Measurements from ENCODE around the gene GGT6.

DNA sequence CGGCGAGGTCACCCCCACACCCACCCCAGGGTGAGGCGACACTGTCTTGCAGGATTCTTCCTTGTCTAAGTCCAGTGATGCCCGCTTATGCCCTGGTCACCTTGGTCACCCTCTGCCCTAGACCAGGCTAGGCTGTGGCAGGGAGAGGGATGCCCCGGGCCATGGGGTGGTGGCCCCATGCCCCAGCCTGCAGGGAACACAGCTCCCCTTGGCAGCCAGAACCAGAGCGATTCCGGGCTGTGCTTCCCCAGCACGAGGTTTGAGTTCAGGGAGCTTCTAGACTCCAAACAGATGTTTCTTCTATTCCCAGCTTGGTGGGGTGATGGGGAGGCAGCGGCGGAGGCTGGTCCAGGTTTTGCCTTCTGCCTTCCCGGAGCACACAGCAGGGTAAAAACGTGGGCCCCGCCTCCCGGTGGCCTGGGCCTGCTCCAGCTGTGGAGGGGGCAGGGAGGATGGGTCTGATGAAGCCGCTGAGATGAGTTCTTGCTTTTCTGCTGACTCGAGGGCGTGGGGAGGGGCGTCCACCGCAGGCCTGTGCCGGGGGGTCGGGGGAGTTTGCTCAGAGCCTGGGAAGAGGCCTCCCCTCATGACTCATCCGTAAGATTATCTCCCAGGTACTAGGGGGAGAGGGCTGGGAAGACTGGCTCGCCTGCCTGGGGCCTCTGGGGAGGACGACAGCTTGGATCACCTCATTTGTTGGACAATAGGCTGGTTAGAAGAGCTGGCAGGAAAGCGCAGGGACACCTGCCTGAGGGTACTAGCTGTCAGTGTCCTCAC is 39.3 kb upstream of the GGT6 start:
- no peak for TF ChIP-seq JUND (IDR thresholded peaks at IDR 0.05)
- TF ChIP-seq, protein P1, sequence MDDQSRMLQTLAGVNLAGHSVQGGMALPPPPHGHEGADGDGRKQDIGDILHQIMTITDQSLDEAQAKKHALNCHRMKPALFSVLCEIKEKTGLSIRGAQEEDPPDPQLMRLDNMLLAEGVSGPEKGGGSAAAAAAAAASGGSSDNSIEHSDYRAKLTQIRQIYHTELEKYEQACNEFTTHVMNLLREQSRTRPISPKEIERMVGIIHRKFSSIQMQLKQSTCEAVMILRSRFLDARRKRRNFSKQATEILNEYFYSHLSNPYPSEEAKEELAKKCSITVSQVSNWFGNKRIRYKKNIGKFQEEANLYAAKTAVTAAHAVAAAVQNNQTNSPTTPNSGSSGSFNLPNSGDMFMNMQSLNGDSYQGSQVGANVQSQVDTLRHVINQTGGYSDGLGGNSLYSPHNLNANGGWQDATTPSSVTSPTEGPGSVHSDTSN (IDR thresholded peaks at IDR 0.05): no peak
- TF ChIP-seq, protein P2, sequence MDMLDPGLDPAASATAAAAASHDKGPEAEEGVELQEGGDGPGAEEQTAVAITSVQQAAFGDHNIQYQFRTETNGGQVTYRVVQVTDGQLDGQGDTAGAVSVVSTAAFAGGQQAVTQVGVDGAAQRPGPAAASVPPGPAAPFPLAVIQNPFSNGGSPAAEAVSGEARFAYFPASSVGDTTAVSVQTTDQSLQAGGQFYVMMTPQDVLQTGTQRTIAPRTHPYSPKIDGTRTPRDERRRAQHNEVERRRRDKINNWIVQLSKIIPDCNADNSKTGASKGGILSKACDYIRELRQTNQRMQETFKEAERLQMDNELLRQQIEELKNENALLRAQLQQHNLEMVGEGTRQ (IDR thresholded peaks at IDR 0.05; ENCODE audit: borderline replicate concordance, low read depth, low read length): no peak
- no peak for TF ChIP-seq YY1 (IDR thresholded peaks at IDR 0.05; ENCODE audit: low read depth)
- TF ChIP-seq EZH2phosphoT487 (IDR thresholded peaks at IDR 0.05; ENCODE audit: borderline replicate concordance, low read depth): no peak
- TF ChIP-seq, protein P3, sequence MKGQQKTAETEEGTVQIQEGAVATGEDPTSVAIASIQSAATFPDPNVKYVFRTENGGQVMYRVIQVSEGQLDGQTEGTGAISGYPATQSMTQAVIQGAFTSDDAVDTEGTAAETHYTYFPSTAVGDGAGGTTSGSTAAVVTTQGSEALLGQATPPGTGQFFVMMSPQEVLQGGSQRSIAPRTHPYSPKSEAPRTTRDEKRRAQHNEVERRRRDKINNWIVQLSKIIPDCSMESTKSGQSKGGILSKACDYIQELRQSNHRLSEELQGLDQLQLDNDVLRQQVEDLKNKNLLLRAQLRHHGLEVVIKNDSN (IDR thresholded peaks at IDR 0.05; ENCODE audit: borderline replicate concordance, low read depth): no peak
- TF ChIP-seq EP300 (IDR thresholded peaks at IDR 0.05; ENCODE audit: borderline replicate concordance in 1 of 2, low read depth in 1 of 2, low read length in 1 of 2): no peak
- TF ChIP-seq, protein P4, sequence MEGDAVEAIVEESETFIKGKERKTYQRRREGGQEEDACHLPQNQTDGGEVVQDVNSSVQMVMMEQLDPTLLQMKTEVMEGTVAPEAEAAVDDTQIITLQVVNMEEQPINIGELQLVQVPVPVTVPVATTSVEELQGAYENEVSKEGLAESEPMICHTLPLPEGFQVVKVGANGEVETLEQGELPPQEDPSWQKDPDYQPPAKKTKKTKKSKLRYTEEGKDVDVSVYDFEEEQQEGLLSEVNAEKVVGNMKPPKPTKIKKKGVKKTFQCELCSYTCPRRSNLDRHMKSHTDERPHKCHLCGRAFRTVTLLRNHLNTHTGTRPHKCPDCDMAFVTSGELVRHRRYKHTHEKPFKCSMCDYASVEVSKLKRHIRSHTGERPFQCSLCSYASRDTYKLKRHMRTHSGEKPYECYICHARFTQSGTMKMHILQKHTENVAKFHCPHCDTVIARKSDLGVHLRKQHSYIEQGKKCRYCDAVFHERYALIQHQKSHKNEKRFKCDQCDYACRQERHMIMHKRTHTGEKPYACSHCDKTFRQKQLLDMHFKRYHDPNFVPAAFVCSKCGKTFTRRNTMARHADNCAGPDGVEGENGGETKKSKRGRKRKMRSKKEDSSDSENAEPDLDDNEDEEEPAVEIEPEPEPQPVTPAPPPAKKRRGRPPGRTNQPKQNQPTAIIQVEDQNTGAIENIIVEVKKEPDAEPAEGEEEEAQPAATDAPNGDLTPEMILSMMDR (IDR thresholded peaks at IDR 0.05): no peak
- TF ChIP-seq, protein P5, sequence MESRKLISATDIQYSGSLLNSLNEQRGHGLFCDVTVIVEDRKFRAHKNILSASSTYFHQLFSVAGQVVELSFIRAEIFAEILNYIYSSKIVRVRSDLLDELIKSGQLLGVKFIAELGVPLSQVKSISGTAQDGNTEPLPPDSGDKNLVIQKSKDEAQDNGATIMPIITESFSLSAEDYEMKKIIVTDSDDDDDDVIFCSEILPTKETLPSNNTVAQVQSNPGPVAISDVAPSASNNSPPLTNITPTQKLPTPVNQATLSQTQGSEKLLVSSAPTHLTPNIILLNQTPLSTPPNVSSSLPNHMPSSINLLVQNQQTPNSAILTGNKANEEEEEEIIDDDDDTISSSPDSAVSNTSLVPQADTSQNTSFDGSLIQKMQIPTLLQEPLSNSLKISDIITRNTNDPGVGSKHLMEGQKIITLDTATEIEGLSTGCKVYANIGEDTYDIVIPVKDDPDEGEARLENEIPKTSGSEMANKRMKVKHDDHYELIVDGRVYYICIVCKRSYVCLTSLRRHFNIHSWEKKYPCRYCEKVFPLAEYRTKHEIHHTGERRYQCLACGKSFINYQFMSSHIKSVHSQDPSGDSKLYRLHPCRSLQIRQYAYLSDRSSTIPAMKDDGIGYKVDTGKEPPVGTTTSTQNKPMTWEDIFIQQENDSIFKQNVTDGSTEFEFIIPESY (IDR thresholded peaks at IDR 0.05; ENCODE audit: borderline replicate concordance, low read depth): no peak
- no peak for TF ChIP-seq TEAD4 (IDR thresholded peaks at IDR 0.05; ENCODE audit: borderline replicate concordance, insufficient read depth)
- no peak for TF ChIP-seq POLR2AphosphoS5 (IDR thresholded peaks at IDR 0.05; ENCODE audit: low read depth, low read length)

All from SK-N-SH (cell line).